GM18511 (cell line): ENCODE results near the gene ICAM4.
"Not testable (repeated sequence)": the region's sequence is repeated elsewhere in the genome, so short reads cannot be mapped to it uniquely, and the experiment has no call there.

ENCODE experiments used
- ATAC-seq: cut with Tn5 transposase; IDR thresholded peaks from one replicate; pipeline ENCODE4 v1.9.1; 2021; ENCODE audit warnings: mild to moderate bottlenecking, moderate library complexity; ENCODE audit not compliant: unreplicated experiment

The ICAM4 gene

DNA sequence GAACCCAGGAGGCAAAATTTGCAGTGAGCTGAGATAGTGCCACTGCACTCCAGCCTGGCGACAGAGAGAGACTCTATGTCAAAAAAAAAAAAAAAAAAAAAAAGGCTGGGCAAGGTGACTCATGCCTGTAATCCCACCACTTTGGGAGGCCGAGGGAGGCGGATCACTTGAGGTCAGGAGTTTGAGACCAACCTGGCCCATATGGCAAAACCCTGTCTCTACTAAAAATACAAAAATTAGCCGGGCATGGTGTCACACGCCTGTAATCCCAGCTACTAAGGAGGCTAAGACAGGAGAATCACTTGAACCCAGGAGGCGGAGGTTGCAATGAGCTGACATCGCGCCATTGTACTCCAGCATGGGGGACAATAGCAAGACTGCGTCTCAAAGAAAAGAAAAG, 50.0 kb downstream of the ICAM4 start:
- ATAC-seq, result not testable (repeated sequence)
